NCI-H1694 (cell line): ENCODE results near the gene AP3D1.

Experiments
- DNase-seq: peaks from one replicate; lab custom pipeline; 2025; lab: John Stamatoyannopoulos, UW

Gene AP3D1

GRCh38 chr19:2061495-2062388, 89.6 kb downstream of the AP3D1 start:
- DNase-seq = peak; percentile 95

DNA sequence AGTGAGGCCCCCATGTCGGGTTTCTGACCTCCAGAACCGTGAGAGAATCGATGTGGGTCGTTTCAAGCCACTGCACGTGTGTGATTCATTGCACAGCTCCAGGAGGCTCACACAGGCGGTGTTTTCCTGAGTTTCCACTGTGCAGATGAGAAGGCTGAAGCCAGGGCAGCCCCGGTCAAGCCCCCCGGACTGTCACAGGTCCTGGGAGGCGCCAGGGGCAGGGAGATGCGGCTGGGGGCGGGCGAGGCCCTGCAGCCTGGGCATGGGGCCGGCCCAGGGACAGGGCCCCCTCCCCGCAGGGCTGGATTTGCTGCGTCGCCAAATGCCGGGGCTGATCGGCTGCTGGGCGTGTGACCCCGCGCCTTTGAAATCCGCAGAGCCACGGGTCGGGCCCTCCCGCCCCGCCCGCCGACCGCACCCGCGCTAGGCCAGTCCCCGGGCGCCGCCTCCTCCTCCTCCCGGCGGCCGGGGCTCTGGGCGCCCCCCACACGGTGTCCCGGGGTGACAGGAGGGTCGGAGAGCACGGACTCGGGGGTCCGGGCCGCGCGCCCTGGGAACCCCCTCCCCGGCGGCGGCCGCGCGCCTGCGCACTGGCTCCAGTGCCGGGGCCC, 90.4 kb downstream of the AP3D1 start:
- DNase-seq = no peak

DNA sequence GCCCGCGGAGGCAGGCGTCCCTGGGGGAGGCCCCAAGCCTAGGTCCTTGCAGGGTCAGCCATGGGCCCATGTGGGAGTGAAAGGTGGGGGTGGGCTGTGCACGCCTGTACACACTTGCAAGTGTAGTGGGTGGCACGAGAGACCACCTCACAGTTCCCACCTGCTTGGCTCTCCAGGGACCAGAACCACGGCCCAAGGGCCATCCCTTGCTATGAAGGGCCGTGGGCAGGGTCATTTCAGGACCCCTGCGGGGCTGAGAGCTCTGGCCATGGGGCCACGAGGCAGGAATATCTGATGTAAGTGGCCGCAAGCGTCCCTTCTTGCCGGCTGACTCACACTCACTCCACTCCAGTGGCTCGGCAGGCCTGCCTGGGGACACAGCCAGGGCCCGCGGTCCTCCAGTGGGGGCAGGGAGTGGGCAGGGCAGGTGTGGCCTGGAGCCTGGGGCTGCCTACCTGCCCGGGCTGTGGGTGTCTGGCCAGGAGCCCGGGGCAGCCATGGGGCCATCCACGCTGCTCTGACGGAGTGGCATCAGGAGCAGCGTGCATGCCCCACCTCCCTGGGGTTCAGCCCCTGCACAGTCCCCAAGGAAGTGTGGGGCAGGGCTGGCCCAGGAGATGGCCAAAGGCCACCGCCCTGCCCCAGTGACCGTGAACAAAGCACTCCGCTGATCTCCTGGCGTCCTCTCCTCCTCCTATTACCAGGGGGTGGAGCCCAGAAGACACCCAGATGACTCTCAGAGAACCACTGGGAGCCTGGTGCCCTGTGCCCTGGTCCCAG, 91.8 kb downstream of the AP3D1 start:
- no peak for DNase-seq

- no peak for DNase-seq
Measured at GRCh38 chr19:2058570-2059421, 92.6 kb downstream of the AP3D1 start.

GRCh38 chr19:2057484-2058469, 93.6 kb downstream of the AP3D1 start:
- DNase-seq = no peak

DNA sequence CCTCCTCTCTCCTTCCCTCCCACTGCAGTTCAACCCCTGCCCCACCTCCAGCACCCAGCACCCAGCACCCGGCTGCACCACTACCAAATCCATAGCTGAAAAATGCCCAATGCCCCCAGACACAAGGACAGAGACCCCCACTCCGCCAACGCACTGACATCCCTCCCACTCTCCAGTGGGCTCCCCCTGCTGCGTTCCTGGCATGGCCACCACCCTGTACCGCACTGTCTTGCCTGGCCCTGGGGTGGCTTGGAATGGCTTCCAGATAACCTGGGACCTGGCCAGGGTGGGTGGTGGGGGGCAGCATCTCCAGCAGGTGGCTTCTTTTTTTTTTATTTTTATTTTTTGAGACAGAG, 94.6 kb downstream of the AP3D1 start:
- no peak for DNase-seq

- DNase-seq = no peak
Measured at GRCh38 chr19:2055931-2056836, 95.2 kb downstream of the AP3D1 start.

GRCh38 chr19:2054763-2055162, 96.6 kb downstream of the AP3D1 start:
- DNase-seq = no peak

DNA sequence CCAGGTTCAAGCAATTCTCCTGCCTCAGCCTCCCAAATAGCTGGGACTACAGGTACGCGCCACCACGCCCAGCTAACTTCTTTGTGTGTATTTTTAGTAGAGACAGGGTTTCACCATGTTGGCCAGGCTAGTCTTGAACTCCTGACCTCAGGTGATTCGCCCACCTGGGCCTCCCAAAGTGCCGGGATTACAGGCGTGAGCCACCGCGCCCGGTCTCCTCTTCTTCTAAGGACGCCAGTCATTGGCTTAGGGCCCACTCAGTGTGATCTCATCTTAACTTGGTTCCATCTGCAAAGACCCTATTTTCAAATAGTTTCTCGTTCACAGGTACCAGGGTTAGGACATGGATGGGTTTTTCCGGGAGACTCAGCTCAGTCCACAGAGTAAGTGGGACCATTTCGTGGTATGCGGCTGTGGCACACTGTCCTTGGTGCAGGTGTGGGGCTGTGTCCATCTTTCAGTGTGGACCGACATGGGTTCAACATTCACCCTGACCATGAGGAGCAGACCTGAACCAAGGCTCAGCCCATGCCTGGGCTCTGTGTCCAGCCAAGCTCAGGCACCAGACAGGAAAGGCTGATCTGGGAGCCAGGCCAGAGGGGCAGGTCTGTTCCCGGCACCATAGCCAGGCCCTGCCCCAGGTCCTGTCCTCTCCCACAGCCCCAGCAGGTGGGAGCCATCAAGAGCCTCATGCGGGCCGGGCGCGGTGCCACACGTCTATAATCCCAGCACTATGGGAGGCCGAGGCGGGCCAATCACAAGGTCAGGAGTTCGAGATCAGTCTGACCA, 97.6 kb downstream of the AP3D1 start:
- DNase-seq = no peak

- DNase-seq = no peak
Measured at GRCh38 chr19:2051773-2052704, 99.3 kb downstream of the AP3D1 start.

DNA sequence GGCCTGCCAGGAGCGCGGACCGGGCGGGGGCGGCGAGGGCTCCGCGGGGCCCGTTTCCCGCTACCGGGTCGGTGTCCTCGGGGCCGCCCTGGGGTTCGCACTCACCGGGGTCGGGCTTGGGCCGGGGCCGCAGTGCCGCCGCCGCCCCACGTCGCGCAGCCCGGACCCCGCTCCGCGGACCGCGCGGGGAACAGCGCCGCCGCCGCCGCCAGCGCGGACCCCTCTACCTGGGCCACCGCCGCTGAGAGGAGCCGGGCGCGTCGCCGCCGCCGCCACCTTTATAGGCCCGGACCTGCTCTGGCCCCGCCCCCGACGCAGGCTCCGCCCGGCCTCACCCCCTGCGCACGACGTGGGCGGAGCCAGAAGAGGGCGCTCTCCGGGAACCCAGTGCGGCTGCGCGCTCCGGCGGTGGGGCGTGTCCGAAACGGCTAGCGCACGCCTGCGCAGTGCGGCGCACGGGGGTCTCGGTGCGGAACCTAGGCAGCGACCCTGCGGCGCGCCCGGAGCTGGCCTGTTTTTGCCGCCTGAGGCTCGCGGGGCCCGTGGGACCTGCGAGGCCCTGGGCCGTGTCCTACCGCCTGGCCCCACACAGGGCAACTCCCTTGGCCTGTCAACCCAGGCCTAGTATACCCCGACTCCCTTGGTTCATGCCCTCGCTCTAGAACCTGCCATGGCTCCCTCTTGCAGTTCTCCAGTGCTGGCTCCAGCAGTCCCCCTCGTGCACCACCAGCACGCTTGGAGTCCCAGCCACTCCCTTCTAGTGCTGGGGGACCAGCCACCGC, 100.2 kb downstream of the AP3D1 start, which contains the start of gene MKNK2:
MKNK2 (minus strand) TSS at position 254 of the 782 bp plus-strand sequence. CDS start 393 bp downstream, outside the sequence.
- DNase-seq = peak; percentile 40
